Hippocampal formation (tissue), 2 donors: Measurements from ENCODE around the gene CLSTN1.
A peak's percentile ranks its signal among the peaks of the same experiment; 100 is the strongest.

Experiments
- DNase-seq, 2 donors: peaks; one replicate each; lab custom pipeline; 2025; lab: John Stamatoyannopoulos, UW

CLSTN1 gene

DNA sequence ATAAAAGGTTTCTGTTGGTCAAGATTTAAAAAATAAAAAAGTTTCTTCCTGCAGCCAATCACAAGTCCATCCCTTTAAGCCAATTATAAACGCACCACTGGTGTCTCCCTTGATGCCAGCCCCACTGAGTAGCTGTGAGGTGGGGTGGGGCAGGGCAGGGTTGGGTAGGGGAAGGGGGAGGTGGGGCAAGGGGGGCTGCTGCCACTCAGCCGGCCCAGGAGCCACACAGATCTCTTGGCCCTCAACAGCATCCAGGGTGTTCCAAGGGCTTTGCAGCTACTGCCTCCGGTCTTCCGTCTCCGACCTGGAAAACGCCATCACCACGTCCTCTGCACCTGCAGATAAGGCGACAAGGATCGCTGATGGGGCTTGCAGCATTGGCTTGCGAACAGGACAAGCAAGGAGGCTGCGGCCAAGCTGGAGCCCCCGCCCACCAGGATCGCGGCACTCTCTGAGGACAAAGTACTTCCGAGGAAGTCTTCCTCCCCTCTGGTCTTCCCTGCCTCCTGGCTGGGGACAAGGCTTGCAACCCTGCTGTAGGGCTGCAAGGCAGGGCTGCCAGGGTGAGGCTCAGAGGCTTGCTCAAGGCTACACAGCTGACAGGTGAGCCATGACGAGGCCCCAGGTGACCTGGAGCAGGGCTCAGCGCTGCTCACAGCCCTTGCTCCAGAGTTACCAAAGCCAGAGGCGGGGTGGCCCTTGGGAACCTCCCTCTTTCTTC is 26.8 kb upstream of the CLSTN1 start:
- DNase-seq: no peak

DNA sequence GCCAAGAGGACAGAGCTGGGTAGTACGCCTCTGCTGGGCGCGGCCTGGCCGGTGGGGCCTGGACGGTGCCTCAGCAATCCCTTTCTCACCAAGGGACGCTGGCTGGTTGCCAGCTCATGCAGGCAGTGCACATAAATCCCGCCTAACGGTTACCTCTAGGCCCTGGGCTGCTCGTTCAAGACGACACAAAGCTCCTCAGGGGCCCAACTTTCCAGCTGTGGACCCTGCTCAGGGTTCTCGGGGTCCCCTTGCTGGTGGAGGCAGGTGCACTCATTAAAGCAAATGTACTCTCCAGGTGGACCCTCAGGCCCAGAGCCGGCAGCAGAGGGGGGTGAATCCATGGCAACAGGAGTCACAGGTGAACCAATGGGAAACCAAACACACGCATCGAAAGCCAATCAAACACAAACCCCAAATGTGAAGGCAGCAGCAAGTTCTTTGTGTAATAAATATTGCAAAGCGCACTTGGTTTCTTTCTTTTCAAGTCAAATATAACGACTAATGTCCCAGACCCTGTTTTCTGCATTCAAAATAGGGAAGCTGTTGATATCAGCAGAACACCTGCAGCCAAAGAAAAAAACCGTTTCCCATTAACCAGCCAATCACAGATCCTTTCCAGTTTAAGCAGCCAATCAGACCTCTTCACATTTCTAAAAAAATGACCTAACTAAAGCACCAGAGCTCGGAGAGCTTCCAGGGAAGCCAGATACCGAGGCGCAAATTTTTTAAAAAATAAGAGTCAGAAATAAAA is 26.1 kb upstream of the CLSTN1 start:
- peak in 1 of 2 donors; percentile 39 for DNase-seq

DNA sequence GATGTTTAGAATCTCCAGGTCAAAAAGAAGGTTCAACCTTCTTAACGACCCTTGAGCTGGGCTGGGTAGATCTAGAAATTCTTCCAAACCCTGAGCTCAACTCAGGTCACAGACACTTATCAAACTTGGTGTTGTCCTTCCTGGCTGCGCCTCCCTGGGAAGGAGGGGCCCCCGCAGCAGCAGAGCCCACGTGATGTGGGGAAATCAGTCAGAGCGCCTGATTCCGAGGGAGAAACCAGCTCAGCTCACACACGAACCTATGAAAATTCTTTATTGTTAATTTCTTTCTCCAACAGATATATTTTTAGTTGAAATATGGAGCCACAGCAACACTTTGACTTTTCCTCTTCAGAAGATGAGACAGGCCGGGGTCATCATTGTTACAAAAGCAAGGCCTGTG is 24.3 kb upstream of the CLSTN1 start:
- no peak for DNase-seq

DNA sequence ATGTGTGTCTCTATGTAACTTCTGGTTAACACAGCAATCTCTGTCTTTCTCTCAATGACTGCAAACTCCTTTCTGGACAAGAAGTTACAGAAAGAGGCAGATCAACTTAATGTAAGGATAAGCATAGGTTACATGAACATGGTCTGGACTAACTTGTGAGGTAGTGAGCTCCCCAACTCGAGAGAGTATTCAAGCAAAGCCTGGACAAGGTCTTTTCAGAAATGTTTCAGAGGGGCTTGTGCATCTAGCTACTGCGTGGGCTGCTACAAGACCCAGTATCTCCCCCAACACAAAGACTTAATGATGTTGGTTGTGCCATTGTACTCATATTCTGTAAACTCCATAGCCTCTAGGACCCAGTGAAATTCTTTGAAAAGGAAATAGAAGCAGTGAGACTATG is 23.5 kb upstream of the CLSTN1 start:
- DNase-seq: no peak

DNA sequence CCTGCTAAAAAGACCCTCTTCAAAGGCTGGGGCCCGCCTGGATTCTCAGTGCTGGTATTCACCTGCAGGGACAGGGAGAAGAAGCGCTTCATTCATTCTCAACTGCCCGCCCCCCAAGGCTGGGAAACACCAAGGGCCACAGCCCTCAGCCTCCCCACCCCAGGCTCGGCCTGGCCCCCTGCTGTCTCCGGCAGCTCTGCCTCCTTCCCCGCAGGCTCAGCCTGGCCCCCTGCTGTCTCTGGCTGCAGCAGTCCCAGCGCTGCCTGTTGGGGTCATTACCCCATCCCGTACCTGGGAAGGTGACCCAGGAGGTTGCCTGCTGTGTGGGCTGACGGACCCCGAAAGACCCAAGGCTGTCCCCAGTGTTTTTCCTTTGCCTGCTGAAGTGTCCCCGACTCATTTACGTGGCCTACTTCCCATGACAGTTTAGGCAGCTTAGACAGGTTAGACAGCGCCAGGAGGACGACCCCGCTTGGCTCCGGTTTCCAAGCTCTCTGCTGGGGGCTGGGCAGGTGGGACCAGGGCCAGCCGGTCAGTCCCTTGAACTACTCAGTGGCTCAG is 22.9 kb upstream of the CLSTN1 start:
- no peak for DNase-seq

DNA sequence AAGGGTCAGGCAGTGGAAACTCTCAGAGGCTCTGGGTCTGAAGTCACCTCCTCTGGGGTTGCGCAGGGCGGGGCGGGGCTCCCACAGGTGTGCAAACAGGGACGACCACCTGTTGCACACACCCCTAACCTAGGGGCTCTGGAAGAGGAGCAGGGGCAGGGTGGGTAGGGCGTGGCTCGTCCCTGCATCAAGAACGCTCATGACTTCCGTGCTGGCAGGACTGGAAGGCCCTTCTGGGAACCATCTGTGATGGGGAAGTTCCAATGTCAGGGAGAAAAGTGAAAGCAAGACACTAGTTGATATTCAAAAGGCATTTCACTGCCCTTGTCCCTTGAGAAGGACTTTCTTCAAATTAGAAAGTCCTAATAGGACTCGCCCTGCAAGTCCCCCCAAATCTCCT is 22.1 kb upstream of the CLSTN1 start:
- DNase-seq: no peak

DNA sequence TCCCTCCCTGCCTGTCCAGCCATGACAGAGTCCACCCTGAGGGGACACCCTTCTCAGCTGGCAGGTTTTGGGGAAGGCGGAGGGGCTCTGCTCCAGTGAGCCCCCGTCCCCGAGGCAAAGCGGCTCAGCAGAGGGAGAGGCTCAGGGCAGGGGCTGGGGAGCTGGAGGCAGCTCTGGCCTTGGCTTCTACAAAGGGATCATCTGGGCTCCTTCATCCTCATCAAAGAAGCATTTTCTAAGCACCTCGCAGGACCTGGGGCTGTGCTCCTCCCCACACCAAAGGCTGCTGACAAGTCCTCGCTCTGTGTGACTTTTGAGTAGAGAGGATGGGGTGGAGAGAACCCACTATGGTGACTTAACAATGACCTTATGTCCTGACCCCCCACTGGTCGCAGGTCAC is 21.0 kb upstream of the CLSTN1 start:
- no peak for DNase-seq

DNA sequence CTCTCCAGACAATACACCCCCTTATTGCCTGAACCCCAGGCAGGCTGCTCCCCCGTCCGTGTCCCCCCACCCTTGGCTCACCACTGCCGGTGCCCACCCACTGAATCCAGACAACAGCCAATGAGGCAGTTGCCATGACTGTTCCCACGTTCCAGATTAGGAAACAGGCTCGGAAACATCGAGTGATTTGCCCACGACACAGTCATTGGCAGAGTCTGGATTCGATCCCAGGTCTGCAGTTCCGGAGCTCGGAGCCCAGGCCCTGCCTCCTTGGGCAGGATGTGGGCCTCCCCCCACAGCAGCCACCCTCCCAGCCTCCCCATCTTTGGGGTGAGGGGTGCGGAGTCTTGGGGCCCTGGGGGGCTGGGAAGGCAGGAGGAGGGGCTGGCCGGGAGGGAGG is 20.3 kb upstream of the CLSTN1 start:
- no peak for DNase-seq

DNA sequence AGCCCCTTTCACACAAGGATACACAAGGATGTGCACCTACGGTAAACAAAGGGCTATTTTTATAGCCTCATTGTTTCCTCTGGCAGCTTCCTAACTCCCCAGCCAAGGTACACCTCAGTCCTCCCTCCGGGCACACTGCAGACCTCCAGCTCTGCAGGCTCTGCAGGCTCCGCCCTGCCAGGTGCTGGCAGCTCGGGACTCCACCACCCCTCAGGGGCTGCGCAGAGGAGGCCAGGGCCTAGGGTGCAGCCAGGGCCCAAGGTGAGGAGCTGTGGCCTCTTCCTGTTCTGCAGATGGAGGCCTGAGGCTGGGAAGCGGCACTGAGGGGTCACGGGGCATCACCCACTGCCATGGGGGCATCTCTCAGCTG is 19.8 kb upstream of the CLSTN1 start:
- no peak for DNase-seq

DNA sequence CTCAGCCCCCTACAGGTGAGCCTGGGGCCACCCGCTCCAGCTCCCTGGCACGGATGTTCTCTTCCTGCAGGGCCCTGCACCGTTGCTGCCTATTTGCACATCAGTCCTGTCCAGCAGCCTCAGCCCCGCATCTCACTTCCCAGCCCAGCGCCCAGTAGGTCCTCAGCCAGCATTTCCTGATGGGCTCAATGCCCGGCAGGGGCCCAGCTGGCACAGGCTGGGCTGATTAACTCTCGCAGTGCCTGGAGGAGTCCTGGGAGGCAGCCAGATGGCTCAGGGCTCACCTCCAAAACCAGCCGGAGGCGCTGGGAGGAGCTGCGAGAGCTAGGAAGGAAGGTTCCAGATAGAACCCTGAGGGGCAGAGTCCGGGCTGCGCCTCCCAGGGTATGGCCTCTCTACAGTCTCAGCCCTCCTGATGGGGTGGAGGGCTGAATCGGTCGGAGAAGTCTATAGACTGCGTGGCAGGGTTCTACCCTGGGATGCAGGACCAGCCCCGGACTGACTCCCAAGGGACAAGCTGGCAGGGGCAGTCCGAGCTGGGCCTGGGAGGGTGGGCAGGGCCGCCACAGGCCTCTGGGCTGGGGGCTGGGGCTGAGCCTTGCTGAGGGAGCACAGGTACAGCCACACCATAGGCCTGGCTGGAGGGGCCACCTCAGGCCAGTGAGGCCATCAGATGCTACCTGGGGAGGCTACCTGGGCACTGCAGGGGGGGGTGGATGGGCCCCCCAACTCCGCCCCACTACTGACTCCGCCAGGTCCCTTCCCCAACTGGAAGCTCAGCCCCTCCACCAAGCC is 19.2 kb upstream of the CLSTN1 start:
- no peak for DNase-seq

DNA sequence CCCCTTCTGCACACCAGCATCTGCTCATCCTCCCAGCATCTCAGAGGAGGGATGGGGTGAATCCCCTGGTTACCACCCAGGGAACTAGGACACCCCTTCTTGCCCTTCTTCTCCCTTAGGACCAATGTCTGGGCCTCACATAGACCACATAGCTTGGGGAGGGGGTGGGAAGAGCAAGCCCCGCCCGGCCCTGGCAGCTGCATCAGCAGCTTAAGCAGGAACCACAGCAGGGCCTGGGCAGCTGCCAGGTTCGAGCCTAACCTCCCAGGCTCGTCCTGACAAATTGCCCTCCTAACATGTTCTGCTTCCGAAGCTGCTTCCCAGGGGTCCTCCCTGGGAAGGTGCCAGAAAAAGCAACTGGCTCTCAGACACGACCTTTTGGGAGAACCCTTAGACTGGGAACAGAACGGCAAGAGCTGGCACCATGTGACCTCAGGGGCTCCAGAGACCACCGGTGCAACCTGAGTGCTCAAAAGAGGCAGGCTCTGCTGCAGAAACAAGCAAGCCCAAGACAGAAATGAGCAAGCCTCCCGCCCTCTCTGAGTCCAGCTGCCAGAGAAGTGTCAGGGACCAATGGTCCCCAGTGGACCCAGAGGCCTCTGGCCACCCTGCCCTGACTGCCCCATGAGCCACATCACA is 18.4 kb upstream of the CLSTN1 start:
- DNase-seq: no peak

DNA sequence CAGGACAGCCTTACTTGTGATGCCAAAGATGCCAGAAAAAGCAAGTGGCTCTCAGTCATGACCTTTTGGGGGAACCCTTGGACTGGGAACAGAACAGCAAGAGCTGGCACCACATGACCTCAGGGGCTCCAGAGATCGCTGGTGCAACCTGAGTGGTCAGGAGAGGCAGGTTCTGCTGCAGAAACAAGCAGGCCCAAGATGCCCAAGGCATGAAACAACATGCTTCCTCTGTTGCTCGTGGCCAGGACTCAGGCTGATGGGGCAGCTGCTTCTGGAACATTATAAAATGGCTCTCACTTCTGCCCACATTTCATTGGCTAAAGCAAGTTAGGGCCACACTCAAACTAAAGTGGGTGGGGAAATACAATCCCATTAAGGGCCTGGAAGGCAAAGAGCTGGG is 17.7 kb upstream of the CLSTN1 start:
- DNase-seq: no peak

DNA sequence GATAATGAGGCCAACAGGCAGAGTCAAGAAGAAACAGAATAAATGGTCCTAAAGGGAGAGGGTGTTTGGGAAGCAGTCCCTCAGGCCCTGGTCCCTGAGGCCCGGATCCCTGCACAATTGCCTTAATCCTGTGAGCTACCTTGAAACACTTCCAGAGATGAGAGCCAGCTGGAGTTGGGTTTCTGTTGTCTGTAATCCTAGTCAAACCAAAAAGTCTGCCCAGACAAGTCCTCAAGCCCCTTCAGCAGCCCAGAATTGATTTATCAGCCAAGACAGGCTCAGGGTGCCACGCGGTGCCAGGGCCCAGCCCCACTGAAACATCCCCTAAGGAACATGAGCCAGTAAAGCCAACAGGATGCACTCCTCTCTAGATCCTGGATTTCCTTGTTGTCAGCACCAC is 16.4 kb upstream of the CLSTN1 start:
- no peak for DNase-seq

DNA sequence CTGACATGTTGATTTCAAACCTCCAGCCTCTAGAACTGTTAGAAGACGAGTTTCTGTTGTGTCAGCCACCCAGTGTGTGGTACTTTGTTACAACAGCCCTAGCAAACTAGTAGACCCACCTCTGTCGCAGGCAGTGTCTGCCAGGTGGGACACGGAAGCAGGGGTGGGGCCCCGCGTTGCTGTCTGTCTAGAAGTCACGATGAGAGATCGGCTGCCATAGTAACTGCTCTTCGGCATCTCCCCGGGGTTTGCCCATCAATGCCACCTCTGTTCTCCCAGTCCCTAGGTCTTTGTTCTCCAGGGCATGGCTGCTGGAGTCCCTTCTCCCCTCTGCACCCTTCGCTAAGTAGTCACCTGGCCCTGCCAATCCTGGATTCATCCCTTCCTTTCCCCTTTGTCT is 15.2 kb upstream of the CLSTN1 start:
- peak in 1 of 2 donors; percentile 26 for DNase-seq

DNA sequence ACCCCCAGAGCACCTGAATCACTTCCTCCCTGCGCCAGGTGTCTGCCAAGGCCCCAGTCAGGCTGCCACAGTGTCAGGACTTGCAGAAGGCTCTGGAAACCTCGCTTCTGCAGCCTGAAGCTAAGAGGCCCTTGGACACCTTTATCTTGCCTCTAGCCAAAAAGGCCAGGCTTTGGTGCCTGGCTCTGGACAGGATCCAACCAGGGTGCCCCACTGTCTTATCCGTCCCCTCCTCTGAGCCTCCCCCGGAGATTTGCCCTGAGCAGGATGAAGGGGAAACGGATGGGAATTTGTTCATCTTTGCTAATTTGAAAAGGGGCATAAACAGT is 12.8 kb upstream of the CLSTN1 start:
- no peak for DNase-seq

DNA sequence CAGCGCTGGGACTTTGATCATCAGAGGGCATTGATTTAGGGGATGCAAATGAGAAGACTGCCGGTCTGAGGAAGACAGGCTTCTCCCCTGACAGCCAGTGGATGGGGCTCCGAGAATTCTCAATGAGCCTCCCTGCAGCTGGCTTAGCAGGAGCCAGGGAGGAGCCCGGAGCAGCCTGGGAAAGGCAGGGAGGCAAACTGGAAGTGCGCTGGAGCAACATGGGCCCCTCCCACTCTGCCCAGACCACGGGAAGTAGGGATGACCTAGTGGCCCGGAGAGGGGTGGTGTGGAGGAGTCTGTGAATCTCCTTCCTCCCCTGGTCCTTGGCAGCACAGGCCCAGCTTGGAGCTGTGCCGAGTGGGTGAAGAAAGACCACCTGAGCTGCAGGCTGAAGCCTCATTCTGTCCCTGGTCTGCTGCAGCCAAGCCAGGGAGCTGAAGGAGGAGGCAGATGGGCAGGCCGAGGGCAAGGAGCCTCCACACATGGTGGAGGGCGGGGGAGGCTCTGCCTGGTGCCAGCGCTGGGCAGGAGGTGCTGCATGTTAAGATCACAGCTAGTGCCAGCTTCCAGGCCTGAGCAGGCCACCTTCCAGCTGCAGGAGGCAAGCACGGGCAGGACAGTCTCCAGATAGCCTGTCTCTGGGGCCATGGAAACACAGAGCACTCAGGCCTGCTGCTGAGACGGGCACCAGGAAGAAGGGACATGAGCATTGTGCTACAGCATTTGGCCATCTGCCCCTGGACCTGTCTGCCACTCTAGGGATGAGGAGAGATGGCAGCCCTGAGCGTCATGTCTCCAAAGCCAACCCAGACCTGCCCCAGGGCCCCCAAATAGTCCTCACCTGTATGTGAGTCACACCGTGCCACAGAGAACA is 12.2 kb upstream of the CLSTN1 start:
- no peak for DNase-seq

DNA sequence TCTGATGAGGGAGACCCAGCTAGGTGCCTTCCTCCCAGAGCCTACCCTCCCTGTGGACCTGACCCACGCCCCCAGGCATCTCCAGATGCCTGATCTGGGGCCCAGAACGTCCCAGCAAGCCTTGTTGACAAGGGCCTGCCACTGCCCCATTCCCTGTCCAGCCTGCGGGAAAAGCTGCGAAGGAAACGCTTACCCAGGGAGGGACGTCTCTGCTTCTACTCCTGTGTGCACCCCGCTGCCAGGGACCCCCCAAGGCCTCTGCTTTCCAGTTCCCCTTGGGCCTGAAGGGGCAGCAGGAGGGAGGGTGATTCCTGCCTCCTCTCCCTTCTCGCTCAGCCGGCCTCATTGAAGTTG is 11.6 kb upstream of the CLSTN1 start:
- no peak for DNase-seq

DNA sequence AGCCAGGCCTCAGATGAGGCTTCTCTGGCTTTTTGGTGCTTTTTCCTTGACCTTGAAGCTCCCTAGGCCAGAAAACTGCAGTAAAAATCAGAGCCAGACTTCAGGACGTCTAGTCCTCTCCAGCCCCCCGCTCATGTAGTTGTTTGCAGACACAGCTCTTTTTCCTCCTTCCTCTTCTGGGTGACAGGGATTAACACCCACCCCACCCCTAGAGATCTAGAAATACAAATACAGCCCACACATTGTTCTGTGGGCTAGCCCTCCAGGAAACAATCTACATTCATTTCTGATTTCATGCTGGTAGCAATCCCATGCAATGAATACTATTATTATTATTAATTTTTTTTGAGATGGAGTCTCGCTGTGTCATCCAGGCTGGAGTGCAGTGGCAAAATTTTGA is 9.9 kb upstream of the CLSTN1 start:
- no peak for DNase-seq

DNA sequence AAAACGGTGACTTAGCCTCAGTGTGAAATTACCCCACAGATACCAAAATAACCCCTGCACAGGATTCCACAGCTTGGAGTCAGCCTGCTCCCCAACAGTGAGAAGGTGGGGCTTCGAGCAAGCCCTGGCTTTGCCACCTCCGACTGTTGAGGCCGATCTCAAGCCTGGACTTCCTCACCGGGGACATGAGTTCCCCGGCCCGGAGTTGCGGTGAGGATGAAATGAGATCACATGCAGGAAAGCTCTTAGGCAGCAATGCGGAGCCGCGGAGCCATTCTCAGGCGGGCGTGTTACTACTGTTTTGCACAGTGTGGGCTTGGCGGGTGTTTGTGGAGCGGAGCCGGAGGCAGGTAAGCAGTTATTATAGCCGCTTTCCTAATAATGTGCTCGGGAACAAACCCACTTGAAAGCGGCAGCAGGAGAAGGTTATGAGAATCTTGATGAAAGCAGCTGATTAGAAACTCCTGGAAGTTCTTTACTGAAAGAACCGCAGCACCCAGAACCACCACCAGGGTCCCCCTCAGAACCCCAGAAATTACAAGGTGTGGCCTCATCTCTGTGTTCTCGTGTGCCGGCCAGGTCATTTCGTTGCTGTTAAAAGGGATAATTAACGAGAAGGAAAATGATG is 3.9 kb upstream of the CLSTN1 start:
- DNase-seq: no peak

DNA sequence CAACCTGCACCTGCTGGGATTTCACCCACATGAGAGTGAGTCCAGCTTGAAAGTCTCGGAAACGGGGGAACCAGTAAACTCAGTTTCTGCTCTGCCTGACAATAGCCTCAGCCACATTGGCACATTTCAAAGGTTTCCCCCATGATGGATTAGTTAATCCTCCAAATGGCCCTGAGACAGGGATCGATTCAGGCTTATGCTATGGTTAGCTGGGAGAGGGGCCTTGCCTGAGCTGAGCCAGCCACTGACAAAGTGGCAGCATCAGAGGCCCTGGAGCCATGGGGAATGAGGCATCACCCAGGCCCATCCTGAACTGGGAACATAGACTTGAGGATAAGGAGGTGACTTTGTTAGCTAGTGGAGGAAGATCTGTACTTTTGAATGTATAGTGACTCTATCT is 2.9 kb upstream of the CLSTN1 start:
- DNase-seq: no peak

DNA sequence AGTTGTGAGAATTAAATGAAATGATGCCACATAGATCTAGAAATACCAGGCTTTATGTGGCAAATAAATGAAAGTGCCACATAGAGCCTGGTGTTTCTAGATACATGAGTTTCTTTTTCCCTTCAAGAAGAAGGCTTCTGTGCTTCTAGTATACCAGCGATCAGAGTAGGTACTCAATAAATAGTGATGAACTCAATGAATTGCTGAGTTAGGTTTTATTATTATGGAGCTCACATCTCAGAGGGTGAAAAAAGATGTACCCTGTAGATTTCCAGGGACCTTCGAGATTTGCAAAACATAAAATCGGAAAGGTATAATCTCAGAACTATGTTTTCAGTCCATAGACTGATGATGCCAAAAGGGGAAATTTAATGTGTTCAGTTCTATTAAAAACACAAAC is 2.3 kb upstream of the CLSTN1 start:
- DNase-seq: no peak
